ENCODE measurements around the gene KCNQ5.

DNA sequence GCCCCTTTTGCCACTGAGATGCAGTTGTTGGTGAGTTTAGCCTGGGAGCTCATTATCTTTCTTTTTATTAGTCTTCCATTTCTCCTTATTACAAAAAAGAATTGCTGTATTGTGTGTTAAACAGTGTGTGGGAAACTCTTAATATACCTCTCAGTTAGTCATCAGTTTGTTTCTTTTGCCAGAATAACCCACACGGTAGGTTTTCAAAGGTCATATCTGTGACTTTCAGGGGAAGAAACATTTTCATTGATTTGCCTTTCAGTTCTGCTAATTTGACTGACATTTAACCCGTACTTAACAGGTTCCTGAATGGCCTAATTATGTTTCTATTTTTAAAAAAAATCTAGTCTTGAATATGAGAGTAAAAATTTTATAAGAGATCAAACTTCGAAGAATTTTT is 458.1 kb downstream of the KCNQ5 start:
- no peak for TF ChIP-seq CTCF (IDR thresholded peaks at IDR 0.05)
- TF ChIP-seq POLR2AphosphoS5 (IDR thresholded peaks at IDR 0.05): no peak
- no peak for TF ChIP-seq POLR2A (IDR thresholded peaks at IDR 0.05)
- no peak for TF ChIP-seq EP300 (IDR thresholded peaks at IDR 0.05)
